ENCODE data around the gene HNRNPLL.
"Not testable (repeated sequence)": the region's sequence is repeated elsewhere in the genome, so short reads cannot be mapped to it uniquely, and the experiment has no call there.

Gene HNRNPLL

GRCh38 chr2:38602732-38603401 lies at the start of gene HNRNPLL:
Gene HNRNPLL (minus strand): TSS chr2:38602928. CDS start chr2:38602626, 302 bp downstream.
- Histone ChIP-seq H3K9me3 (ENCODE audit: control insufficient read depth, insufficient read depth, low read length) (no peaks in the 10 kb centered on the region), H3K4me3 (ENCODE audit: low read depth, low read length) (peak within 1 kb of the TSS; percentile 90), H3K9ac (ENCODE audit: low read depth, low read length) (peak within 1 kb of the TSS; percentile 90), H3K36me3 (ENCODE audit: control insufficient read depth, insufficient read depth, low read length) (no peaks in the 10 kb centered on the region), H3K27ac (ENCODE audit: low read depth, low read length) (peak within 1 kb of the TSS; percentile 98), H3K4me1 (ENCODE audit: control insufficient read depth, insufficient read depth, low read length) (peaks cover 37% of the 10 kb centered on the region), H3K27me3 (ENCODE audit: control insufficient read depth, insufficient read depth, low read length) (no peaks in the 10 kb centered on the region)

DNA sequence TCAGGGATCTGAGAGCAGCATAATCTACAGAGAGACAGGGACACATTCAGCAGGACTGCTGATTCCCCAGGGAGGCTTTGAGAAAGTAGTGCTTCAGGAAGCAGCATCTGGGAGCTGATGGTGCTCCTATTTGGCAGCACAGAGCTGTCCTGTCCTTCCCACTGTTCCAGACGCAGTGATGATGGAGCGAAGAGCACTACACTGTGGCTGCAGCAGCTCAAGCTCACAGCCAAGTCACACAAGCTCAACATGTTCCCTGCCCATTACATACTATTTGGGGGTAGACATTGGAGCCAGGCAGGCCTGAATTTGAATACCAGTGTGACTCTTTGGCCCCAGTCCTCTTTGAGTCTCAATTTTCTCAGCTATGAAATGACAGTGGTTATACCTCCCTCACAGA lies 48.0 kb upstream of the HNRNPLL start:
- H3K4me1 ChIP-seq (ENCODE audit: control insufficient read depth, insufficient read depth, low read length) = no peaks in the 10 kb centered on the region
- no peak overlapping the region for H3K27ac ChIP-seq (ENCODE audit: low read depth, low read length)
- H3K9ac ChIP-seq (ENCODE audit: low read depth, low read length) = no peak overlapping the region

GRCh38 chr2:38650012-38650411 lies 47.3 kb upstream of the HNRNPLL start:
- H3K9me3 ChIP-seq (ENCODE audit: control insufficient read depth, insufficient read depth, low read length) = no peaks in the 10 kb centered on the region
- H3K9ac ChIP-seq (ENCODE audit: low read depth, low read length) = no peak overlapping the region
- no peak overlapping the region for H3K27ac ChIP-seq (ENCODE audit: low read depth, low read length)

More for the DNA sequence above, 48.0 kb upstream of the HNRNPLL start:
- Histone ChIP-seq H3K4me3 (ENCODE audit: low read depth, low read length) (no peak overlapping the region), H3K27me3 (ENCODE audit: control insufficient read depth, insufficient read depth, low read length) (no peaks in the 10 kb centered on the region), H3K36me3 (ENCODE audit: control insufficient read depth, insufficient read depth, low read length) (no peaks in the 10 kb centered on the region), H3K9me3 (ENCODE audit: control insufficient read depth, insufficient read depth, low read length) (no peaks in the 10 kb centered on the region)

DNA sequence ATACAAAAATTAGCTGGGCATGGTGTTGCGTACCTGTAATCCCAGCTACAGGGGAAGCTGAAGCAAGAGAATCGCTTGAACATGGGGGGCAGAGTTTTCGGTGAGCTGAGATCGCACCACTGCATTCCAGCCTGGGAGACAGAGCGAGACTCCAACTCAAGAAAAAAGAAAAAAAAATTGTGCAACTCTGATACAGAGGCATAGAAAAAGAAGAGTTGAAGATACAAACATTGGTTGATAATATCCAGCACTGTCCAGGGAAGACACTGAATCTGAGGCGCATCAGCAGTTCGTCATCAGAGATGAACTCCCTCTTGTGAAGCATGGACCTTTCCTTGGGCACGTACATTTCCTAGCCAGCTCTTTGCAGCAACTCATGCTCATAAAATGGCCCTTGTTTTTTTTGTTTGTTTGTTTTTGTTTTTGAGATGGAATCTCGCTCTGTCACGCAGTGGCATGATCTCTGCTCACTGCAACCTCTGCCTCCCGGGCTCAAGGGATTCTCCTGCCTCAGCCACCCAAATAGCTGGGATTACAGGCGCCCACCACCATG lies 46.5 kb upstream of the HNRNPLL start:
- Histone ChIP-seq H3K9me3 (ENCODE audit: control insufficient read depth, insufficient read depth, low read length) (no peaks in the 10 kb centered on the region), H3K4me1 (ENCODE audit: control insufficient read depth, insufficient read depth, low read length) (no peaks in the 10 kb centered on the region), H3K27ac (ENCODE audit: low read depth, low read length) (no peak overlapping the region), H3K9ac (ENCODE audit: low read depth, low read length) (no peak overlapping the region), H3K27me3 (ENCODE audit: control insufficient read depth, insufficient read depth, low read length) (no peaks in the 10 kb centered on the region), H3K36me3 (ENCODE audit: control insufficient read depth, insufficient read depth, low read length) (no peaks in the 10 kb centered on the region), H3K4me3 (ENCODE audit: low read depth, low read length) (no peak overlapping the region)

More at GRCh38 chr2:38650012-38650411, 47.3 kb upstream of the HNRNPLL start:
- H3K36me3 ChIP-seq (ENCODE audit: control insufficient read depth, insufficient read depth, low read length) = no peaks in the 10 kb centered on the region
- no peaks in the 10 kb centered on the region for H3K4me1 ChIP-seq (ENCODE audit: control insufficient read depth, insufficient read depth, low read length)
- H3K4me3 ChIP-seq (ENCODE audit: low read depth, low read length) = no peak overlapping the region
- H3K27me3 ChIP-seq (ENCODE audit: control insufficient read depth, insufficient read depth, low read length) = no peaks in the 10 kb centered on the region

DNA sequence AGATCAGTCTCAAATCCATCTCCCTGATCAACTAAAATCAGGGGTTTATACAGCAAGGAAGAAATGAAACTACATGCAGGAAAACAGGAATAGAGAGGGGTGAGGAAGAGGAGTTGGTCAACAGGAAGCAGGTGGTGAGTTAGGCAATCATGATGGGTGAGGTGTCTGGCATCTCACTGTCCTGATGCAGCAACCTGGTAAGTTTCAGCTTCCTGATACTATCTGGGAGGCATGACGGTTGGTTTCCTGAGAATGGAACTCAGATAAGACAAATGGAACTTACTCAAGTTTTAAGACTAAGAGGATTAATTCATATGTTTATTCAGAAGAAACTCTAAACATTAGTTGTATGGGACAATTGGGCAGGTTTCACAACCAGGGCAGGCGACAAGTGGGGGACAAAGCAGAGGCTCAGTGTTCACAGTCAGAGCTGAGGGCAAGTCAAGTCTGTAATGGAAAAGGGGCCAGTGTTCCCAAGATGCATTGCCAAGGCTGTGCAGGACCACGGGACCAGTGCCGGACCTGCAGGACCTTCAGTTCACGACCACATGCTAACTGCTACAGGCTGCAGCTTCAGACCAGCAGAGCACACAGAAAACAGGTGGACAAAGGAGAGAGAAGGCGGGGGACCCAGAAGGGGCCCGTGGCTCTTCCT lies 45.5 kb upstream of the HNRNPLL start:
- no peaks in the 10 kb centered on the region for H3K4me1 ChIP-seq (ENCODE audit: control insufficient read depth, insufficient read depth, low read length)
- peaks cover 7% of the 10 kb centered on the region for H3K9me3 ChIP-seq (ENCODE audit: control insufficient read depth, insufficient read depth, low read length)
- H3K4me3 ChIP-seq (ENCODE audit: low read depth, low read length) = no peak overlapping the region

GRCh38 chr2:38643683-38644511 lies 41.2 kb upstream of the HNRNPLL start:
- not testable (repeated sequence) for H3K9me3 ChIP-seq (ENCODE audit: control insufficient read depth, insufficient read depth, low read length); H3K4me1 ChIP-seq (ENCODE audit: control insufficient read depth, insufficient read depth, low read length); H3K9ac ChIP-seq (ENCODE audit: low read depth, low read length); H3K27ac ChIP-seq (ENCODE audit: low read depth, low read length); H3K36me3 ChIP-seq (ENCODE audit: control insufficient read depth, insufficient read depth, low read length); H3K27me3 ChIP-seq (ENCODE audit: control insufficient read depth, insufficient read depth, low read length); H3K4me3 ChIP-seq (ENCODE audit: low read depth, low read length)

More for the DNA sequence above, 45.5 kb upstream of the HNRNPLL start:
- H3K9ac ChIP-seq (ENCODE audit: low read depth, low read length) = no peak overlapping the region
- no peak overlapping the region for H3K27ac ChIP-seq (ENCODE audit: low read depth, low read length)
- H3K27me3 ChIP-seq (ENCODE audit: control insufficient read depth, insufficient read depth, low read length) = no peaks in the 10 kb centered on the region
- H3K36me3 ChIP-seq (ENCODE audit: control insufficient read depth, insufficient read depth, low read length) = no peaks in the 10 kb centered on the region

DNA sequence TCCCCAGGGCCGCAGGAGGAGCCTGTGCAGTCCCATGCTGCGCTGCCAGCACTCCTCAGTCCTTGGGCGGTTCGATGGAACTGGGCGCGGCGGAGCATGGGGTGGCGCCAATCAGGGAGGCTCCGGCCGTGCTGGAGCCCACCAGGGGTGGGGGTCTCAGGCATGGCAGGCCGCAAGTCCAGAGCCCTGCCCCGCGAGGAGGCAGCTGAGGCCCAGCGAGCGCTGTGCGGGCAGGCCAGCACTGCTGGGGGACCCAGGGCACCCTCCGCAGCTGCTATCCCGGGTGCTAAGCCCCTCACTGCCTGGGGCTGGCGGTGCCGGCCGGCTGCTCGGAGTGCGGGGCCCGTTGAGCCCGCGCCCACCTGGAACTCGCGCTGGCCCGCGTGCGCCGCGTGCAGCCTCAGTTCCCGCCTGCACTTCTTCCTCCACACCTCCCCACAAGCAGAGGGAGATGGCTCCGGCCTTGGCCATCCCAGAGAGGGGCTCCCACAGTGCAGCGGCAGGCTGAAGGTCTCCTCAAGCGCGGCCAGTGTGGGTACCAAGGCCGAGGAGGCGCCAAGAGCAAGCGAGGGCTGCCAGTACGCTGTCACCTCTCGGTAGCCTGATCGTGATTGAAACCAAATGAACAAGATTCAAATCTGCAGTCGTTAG lies 40.4 kb upstream of the HNRNPLL start:
- H3K4me1 ChIP-seq (ENCODE audit: control insufficient read depth, insufficient read depth, low read length) = no peaks in the 10 kb centered on the region
- H3K9ac ChIP-seq (ENCODE audit: low read depth, low read length) = no peak overlapping the region
- no peaks in the 10 kb centered on the region for H3K36me3 ChIP-seq (ENCODE audit: control insufficient read depth, insufficient read depth, low read length)
- no peak overlapping the region for H3K27ac ChIP-seq (ENCODE audit: low read depth, low read length)
- H3K9me3 ChIP-seq (ENCODE audit: control insufficient read depth, insufficient read depth, low read length) = peaks cover 8% of the 10 kb centered on the region
- H3K4me3 ChIP-seq (ENCODE audit: low read depth, low read length) = no peak overlapping the region
- H3K27me3 ChIP-seq (ENCODE audit: control insufficient read depth, insufficient read depth, low read length) = no peaks in the 10 kb centered on the region

DNA sequence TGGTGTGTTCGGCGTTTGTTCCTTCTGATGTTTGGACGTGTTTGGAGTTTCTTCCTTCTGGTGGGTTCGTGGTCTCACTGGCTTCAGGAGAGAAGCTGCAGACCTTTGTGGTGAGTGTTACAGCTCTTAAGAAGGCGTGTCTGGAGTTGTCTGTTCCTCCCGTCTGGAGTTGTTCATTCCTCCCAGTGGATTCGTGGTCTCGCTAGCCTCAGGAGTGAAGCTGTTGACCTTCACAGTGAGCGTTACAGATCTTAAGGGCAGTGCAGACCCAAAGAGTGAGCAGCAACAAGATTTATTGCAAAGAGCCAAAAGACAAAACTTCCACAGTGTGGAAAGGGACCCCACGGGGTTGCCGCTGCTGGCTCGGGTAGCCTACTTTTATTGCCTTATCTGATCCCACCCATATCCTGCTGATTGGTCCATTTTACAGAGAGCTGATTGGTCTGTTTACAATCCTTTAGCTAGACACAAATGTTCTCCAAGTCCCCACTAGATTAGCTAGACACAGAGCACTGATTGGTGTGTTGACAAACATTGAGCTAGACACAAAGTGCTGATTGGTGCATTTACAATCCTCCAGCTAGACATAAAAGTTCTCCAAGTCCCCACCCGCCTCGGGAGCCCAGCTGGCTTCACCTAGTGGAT lies 39.8 kb upstream of the HNRNPLL start:
- not testable (repeated sequence) for H3K27ac ChIP-seq (ENCODE audit: low read depth, low read length); H3K4me1 ChIP-seq (ENCODE audit: control insufficient read depth, insufficient read depth, low read length); H3K9me3 ChIP-seq (ENCODE audit: control insufficient read depth, insufficient read depth, low read length); H3K27me3 ChIP-seq (ENCODE audit: control insufficient read depth, insufficient read depth, low read length); H3K9ac ChIP-seq (ENCODE audit: low read depth, low read length); H3K36me3 ChIP-seq (ENCODE audit: control insufficient read depth, insufficient read depth, low read length); H3K4me3 ChIP-seq (ENCODE audit: low read depth, low read length)

- no peaks in the 10 kb centered on the region for H3K4me1 ChIP-seq (ENCODE audit: control insufficient read depth, insufficient read depth, low read length)
- H3K27me3 ChIP-seq (ENCODE audit: control insufficient read depth, insufficient read depth, low read length) = no peaks in the 10 kb centered on the region
- no peak overlapping the region for H3K9ac ChIP-seq (ENCODE audit: low read depth, low read length)
- no peaks in the 10 kb centered on the region for H3K9me3 ChIP-seq (ENCODE audit: control insufficient read depth, insufficient read depth, low read length)
- H3K4me3 ChIP-seq (ENCODE audit: low read depth, low read length) = no peak overlapping the region
- H3K36me3 ChIP-seq (ENCODE audit: control insufficient read depth, insufficient read depth, low read length) = no peaks in the 10 kb centered on the region
- no peak overlapping the region for H3K27ac ChIP-seq (ENCODE audit: low read depth, low read length)
These were observed 33.3 kb upstream of the HNRNPLL start for GRCh38 chr2:38636069-38636468.

GRCh38 chr2:38635139-38635538 lies 32.4 kb upstream of the HNRNPLL start:
- no peak overlapping the region for H3K9ac ChIP-seq (ENCODE audit: low read depth, low read length)
- H3K4me3 ChIP-seq (ENCODE audit: low read depth, low read length) = no peak overlapping the region
- H3K4me1 ChIP-seq (ENCODE audit: control insufficient read depth, insufficient read depth, low read length) = no peaks in the 10 kb centered on the region
- no peaks in the 10 kb centered on the region for H3K27me3 ChIP-seq (ENCODE audit: control insufficient read depth, insufficient read depth, low read length)
- no peaks in the 10 kb centered on the region for H3K9me3 ChIP-seq (ENCODE audit: control insufficient read depth, insufficient read depth, low read length)
- no peak overlapping the region for H3K27ac ChIP-seq (ENCODE audit: low read depth, low read length)
- H3K36me3 ChIP-seq (ENCODE audit: control insufficient read depth, insufficient read depth, low read length) = no peaks in the 10 kb centered on the region
